HCT116 (cell line): ENCODE data around the gene TNIK. TPM values are rescaled to one million over a fixed set of nuclear protein-coding genes. Genes with fewer than 3 reads are reported as not detected.

ENCODE experiments used
- ATAC-seq: fragments of 200-7000 bp; cut with Tn5 transposase; 2 replicates; pipeline ENCODE4 v1.9.1; 2020; ENCODE audit warnings: mild to moderate bottlenecking, moderate library complexity
- BruUV-seq: library from RNA; stranded (reverse); fragments of 400-500 nt; replicated peaks from 2 replicates; lab custom pipeline; 2021; lab: Mats Ljungman, UMichigan
- CTCF ChIA-PET: fragments of 300-600 bp; sonication (Branson Sonifier 250); formaldehyde crosslinking; loops from one replicate; lab custom pipeline; 2021; ENCODE audit warnings: antibody characterized with exemption; lab: Charles Lee
- POLR2A ChIA-PET: fragments of 300-600, 350-600 bp; sonication (Branson Sonifier 250); formaldehyde crosslinking; loops from one replicate; lab custom pipeline; 2021; ENCODE audit warnings: antibody characterized with exemption; lab: Charles Lee
- RAD21 ChIA-PET, 2 experiments: fragments of 300-600 bp; sonication (Branson Sonifier 250); formaldehyde crosslinking; loops; one replicate each; lab custom pipeline; 2023; ENCODE audit warnings: low total read pairs in 2 of 2; ENCODE audit not compliant: uncharacterized antibody in 2 of 2, unreplicated experiment in 2 of 2, low non-redundant PET in 1 of 2; lab: Charles Lee
- DNase-seq: peaks from one replicate; pipeline ENCODE4 v3.0.0-alpha.2; 2010; ENCODE audit warnings: low read depth, low spot score
- H2AFZ ChIP-seq: fragments of 200-600 bp; shearing (Covaris generic), sonication (generic); 2 replicates; pipeline ENCODE4 v1.6.1; 2017; ENCODE audit warnings: low read depth, mixed run types, mixed read lengths, antibody characterized with exemption, low read length; ENCODE audit not compliant: poor library complexity, severe bottlenecking
- H3K27ac ChIP-seq: 2 replicates; pipeline ENCODE4 v1.5.1; 2012; ENCODE audit warnings: low read depth, low read length
- H3K27me3 ChIP-seq: fragments of 200-600 bp; sonication (generic); 2 replicates; pipeline ENCODE4 v1.6.1; 2016; ENCODE audit warnings: mixed run types, low read length, mixed read lengths; ENCODE audit not compliant: insufficient read depth
- H3K36me3 ChIP-seq, 2 experiments: fragments of 200-500 bp in 1 of 2; fragments of 200-600 bp in 1 of 2; sonication (Bioruptor generic) in 1 of 2; sonication (generic) in 1 of 2; 2 replicates each; pipeline versions ENCODE4 v1.5.1 to v1.6.1; 2014 to 2016; ENCODE audit warnings: low read length in 2 of 2, inconsistent platforms in 1 of 2, mixed read lengths in 1 of 2, mixed run types in 1 of 2; ENCODE audit not compliant: insufficient read depth in 2 of 2, control insufficient read depth in 1 of 2
- H3K4me1 ChIP-seq, 2 experiments: fragments of 200-600 bp in 1 of 2; sonication (generic) in 1 of 2; 2 replicates each; pipeline versions ENCODE4 v1.5.1 to v1.6.1; 2012 to 2017; ENCODE audit warnings: low read length in 2 of 2, inconsistent platforms in 1 of 2, mild to moderate bottlenecking in 1 of 2, mixed read lengths in 1 of 2, mixed run types in 1 of 2, moderate library complexity in 1 of 2; ENCODE audit not compliant: insufficient read depth in 2 of 2, control insufficient read depth in 1 of 2
- H3K4me2 ChIP-seq: fragments of 200-600 bp; sonication (generic); 2 replicates; pipeline ENCODE4 v1.6.1; 2017; ENCODE audit warnings: mixed run types, low read length, mixed read lengths
- H3K4me3 ChIP-seq, 2 experiments: fragments of 200-600 bp in 1 of 2; sonication (generic) in 1 of 2; replicated peaks in 1 of 2; 2 replicates each; pipeline ENCODE4 v1.5.1; 2011 to 2016; ENCODE audit warnings: low read length in 2 of 2, control low read depth in 1 of 2, low read depth in 1 of 2, mild to moderate bottlenecking in 1 of 2, mixed read lengths in 1 of 2, mixed run types in 1 of 2
- H3K79me2 ChIP-seq: fragments of 200-600 bp; sonication (generic); 2 replicates; pipeline ENCODE4 v1.6.1; 2017; ENCODE audit warnings: mild to moderate bottlenecking, mixed run types, low read length, moderate library complexity, mixed read lengths; ENCODE audit not compliant: insufficient read depth
- H3K9ac ChIP-seq: fragments of 200-600 bp; sonication (generic); 2 replicates; pipeline ENCODE4 v1.6.1; 2016; ENCODE audit warnings: low read length, mixed read lengths
- H3K9me2 ChIP-seq: fragments of 200-600 bp; sonication (generic), shearing (Covaris generic); 2 replicates; pipeline ENCODE4 v1.6.1; 2017; ENCODE audit warnings: mixed run types, mild to moderate bottlenecking, moderate library complexity; ENCODE audit not compliant: insufficient read depth
- H3K9me3 ChIP-seq, 2 experiments: fragments of 200-500 bp in 1 of 2; fragments of 200-600 bp in 1 of 2; sonication (Bioruptor generic) in 1 of 2; sonication (generic) in 1 of 2; 2 replicates each; pipeline ENCODE4 v1.6.1; 2014 to 2017; ENCODE audit warnings: low read length in 2 of 2, mixed read lengths in 2 of 2, inconsistent platforms in 1 of 2, low read depth in 1 of 2, mild to moderate bottlenecking in 1 of 2, mixed run types in 1 of 2, moderate library complexity in 1 of 2; ENCODE audit not compliant: control insufficient read depth in 1 of 2, insufficient read depth in 1 of 2
- H4K20me1 ChIP-seq: fragments of 200-600 bp; sonication (generic), shearing (Covaris generic); 2 replicates; pipeline ENCODE4 v1.6.1; 2017; ENCODE audit warnings: mixed run types, mild to moderate bottlenecking, moderate library complexity; ENCODE audit not compliant: insufficient read depth
- CBX3 ChIP-seq: IDR thresholded peaks from 2 replicates; pipeline ENCODE4 v1.6.1; 2012; ENCODE audit warnings: low read depth
- CEBPB ChIP-seq: IDR thresholded peaks from 2 replicates; pipeline ENCODE4 v1.6.1; 2012; ENCODE audit warnings: low read depth
- EGR1 ChIP-seq: IDR thresholded peaks from 2 replicates; pipeline ENCODE4 v1.6.1; 2012; ENCODE audit warnings: low read depth
- ELF1 ChIP-seq: IDR thresholded peaks from 2 replicates; pipeline ENCODE4 v1.6.1; 2012; ENCODE audit warnings: low read depth, borderline replicate concordance
- EZH2phosphoT487 ChIP-seq: fragments of 200-600 bp; IDR thresholded peaks from 2 replicates; pipeline ENCODE4 v1.6.1; 2018; ENCODE audit warnings: antibody characterized with exemption, borderline replicate concordance
- FOSL1 ChIP-seq: IDR thresholded peaks from 2 replicates; pipeline ENCODE4 v1.6.1; 2012; ENCODE audit warnings: low read depth
- POLR2A ChIP-seq: IDR thresholded peaks from 2 replicates; pipeline ENCODE4 v1.7.0; 2011; ENCODE audit warnings: borderline replicate concordance; ENCODE audit not compliant: insufficient read depth, insufficient read length; ENCODE audit errors: extremely low read depth
- ZFX ChIP-seq: fragments of 450-650 bp; IDR thresholded peaks from 2 replicates; pipeline ENCODE4 v1.6.1; 2017
- ZNF274 ChIP-seq: fragments of 200-500 bp; sonication (Bioruptor generic); IDR thresholded peaks from 2 replicates; pipeline ENCODE4 v1.6.1; 2014; ENCODE audit warnings: mild to moderate bottlenecking, low read depth, low read length, inconsistent platforms
- intact Hi-C: fragments of 100-400 bp; cut with micrococcal nuclease; formaldehyde crosslinking; loops from 2 replicates; pipeline ENCODE4 v1.10.0; 2022
- total RNA-seq: library from RNA; stranded (reverse); gene quantifications from one replicate; pipeline ENCODE4 v1.2.1, GENCODE V29; 2021; ENCODE audit not compliant: unreplicated experiment

Gene TNIK
- total RNA-seq, 1 experiment from 2014 or later: 24.1 TPM

GRCh38 chr3:171366043-171366442, 94.2 kb downstream of the TNIK start:
- ChIA-PET CTCF (no interaction called here), RAD21 (interaction anchor here (0.6 kb wide), 2 partner anchors 16 to 192 kb away, joined by 3 read pairs; no protein-coding TSS in a partner anchor), POLR2A (no interaction called here)
- no peaks in the 10 kb centered on the region for H3K79me2 ChIP-seq
- no peaks in the 10 kb centered on the region for H3K9me2 ChIP-seq
- no peak overlapping the region for H3K9ac ChIP-seq
- no peak for ATAC-seq
- H2AFZ ChIP-seq: no peak overlapping the region
- H3K4me3 ChIP-seq: no peak overlapping the region
- H3K9me3 ChIP-seq: no peaks in the 10 kb centered on the region
- TF ChIP-seq ELF1 (no peak), ZFX (no peak), EZH2phosphoT487 (no peak), ZNF274 (no peak), FOSL1 (no peak), EGR1 (no peak), CEBPB (no peak)
- no peak for DNase-seq
- H4K20me1 ChIP-seq: no peaks in the 10 kb centered on the region
- no peaks in the 10 kb centered on the region; a peak in 1 of 4 replicates for H3K4me1 ChIP-seq
- intact Hi-C loops: no loop called here
- no peak overlapping the region for H3K4me2 ChIP-seq
- H3K27ac ChIP-seq: no peak overlapping the region
- no peaks in the 10 kb centered on the region for H3K36me3 ChIP-seq
- H3K27me3 ChIP-seq: no peaks in the 10 kb centered on the region
- no TSS peak for BruUV-seq

GRCh38 chr3:171365489-171365888, 94.7 kb downstream of the TNIK start:
- no TSS peak for BruUV-seq
- Histone ChIP-seq H3K9me3 (no peaks in the 10 kb centered on the region), H3K79me2 (no peaks in the 10 kb centered on the region), H3K27ac (no peak overlapping the region), H3K4me1 (no peaks in the 10 kb centered on the region), H3K9me2 (no peaks in the 10 kb centered on the region), H2AFZ (no peak overlapping the region), H3K4me2 (no peak overlapping the region), H4K20me1 (no peaks in the 10 kb centered on the region), H3K9ac (no peak overlapping the region), H3K36me3 (no peaks in the 10 kb centered on the region), H3K27me3 (no peaks in the 10 kb centered on the region), H3K4me3 (no peak overlapping the region)
- DNase-seq (no peak), ATAC-seq (no peak)
- no peak for TF ChIP-seq ZNF274
- no peak for TF ChIP-seq CBX3
- TF ChIP-seq POLR2A: no peak
- TF ChIP-seq EZH2phosphoT487: no peak
- POLR2A ChIA-PET: no interaction called here
- CTCF ChIA-PET: no interaction called here
- RAD21 ChIA-PET: no interaction called here
- intact Hi-C loops: no loop called here
